Erythroblast (primary cell): ENCODE data around the gene ACTN4.

Experiments
- DNase-seq, 2 experiments: peaks; one replicate each; lab custom pipeline; 2025; lab: John Stamatoyannopoulos, UW
- GATA1 ChIP-seq: IDR thresholded peaks from 2 replicates; pipeline ENCODE4 v1.6.1; 2011; ENCODE audit warnings: low read depth, mild to moderate bottlenecking, control low read depth, low read length, moderate library complexity
- POLR2A ChIP-seq: IDR thresholded peaks from 2 replicates; pipeline ENCODE4 v1.6.1; 2011; ENCODE audit warnings: mild to moderate bottlenecking, low read length

The ACTN4 gene

GRCh38 chr19:38660724-38661123, 13.3 kb downstream of the ACTN4 start:
- TF ChIP-seq POLR2A, result no peak
- TF ChIP-seq GATA1, result no peak
- no peak for DNase-seq

GRCh38 chr19:38661136-38661535, 13.7 kb downstream of the ACTN4 start:
- DNase-seq, result no peak
- TF ChIP-seq GATA1, result no peak
- no peak for TF ChIP-seq POLR2A

GRCh38 chr19:38661996-38662395, 14.5 kb downstream of the ACTN4 start:
- TF ChIP-seq GATA1 (no peak), POLR2A (no peak)
- DNase-seq, result no peak

GRCh38 chr19:38662537-38663155, 15.2 kb downstream of the ACTN4 start:
- no peak for TF ChIP-seq POLR2A
- TF ChIP-seq GATA1, result no peak
- no peak for DNase-seq

- no peak for DNase-seq
- TF ChIP-seq POLR2A (no peak), GATA1 (no peak)
Observed at GRCh38 chr19:38663156-38663651, 15.8 kb downstream of the ACTN4 start.

- no peak for TF ChIP-seq GATA1
- no peak for TF ChIP-seq POLR2A
- DNase-seq, result peak; percentile 58 to 71
Observed at GRCh38 chr19:38663957-38664502, 16.6 kb downstream of the ACTN4 start.

- peak; percentile 81 to 86 for DNase-seq
- TF ChIP-seq POLR2A (peak; percentile 53), GATA1 (no peak)
Observed at GRCh38 chr19:38664503-38665211, 17.2 kb downstream of the ACTN4 start.

- no peak for DNase-seq
- TF ChIP-seq GATA1, result no peak
- TF ChIP-seq POLR2A, result no peak
Observed at GRCh38 chr19:38665219-38665931, 17.9 kb downstream of the ACTN4 start.

GRCh38 chr19:38665950-38666662, 18.7 kb downstream of the ACTN4 start:
- DNase-seq, result no peak
- TF ChIP-seq POLR2A (no peak), GATA1 (no peak)

- DNase-seq, result peak; percentile 57 to 72
- TF ChIP-seq GATA1 (no peak), POLR2A (no peak)
Observed at GRCh38 chr19:38666663-38667511, 19.4 kb downstream of the ACTN4 start.

- TF ChIP-seq POLR2A (no peak), GATA1 (no peak)
- DNase-seq, result no peak
Observed at GRCh38 chr19:38667661-38668171, 20.3 kb downstream of the ACTN4 start.

- no peak for DNase-seq
- TF ChIP-seq GATA1 (no peak), POLR2A (no peak)
Observed at GRCh38 chr19:38669552-38669951, 22.1 kb downstream of the ACTN4 start.

- no peak for TF ChIP-seq GATA1
- TF ChIP-seq POLR2A, result no peak
- no peak for DNase-seq
Observed at GRCh38 chr19:38670921-38671398, 23.5 kb downstream of the ACTN4 start.
